ENCODE data around the gene BARHL1. TPM values are rescaled to one million over a fixed set of nuclear protein-coding genes. Genes with fewer than 3 reads are reported as not detected.

Gene BARHL1
- total RNA-seq, 1 experiment from 2014 or later, result not detected

GRCh38 chr9:132556714-132557113, 25.7 kb upstream of the BARHL1 start:
- Histone ChIP-seq H3T11ph (ENCODE audit: low read length) (no peak overlapping the region), H3K56ac (ENCODE audit: insufficient read length, low read depth, low read length) (no peak overlapping the region), H4K5ac (ENCODE audit: insufficient read length, low read depth, low read length) (no peak overlapping the region), H2AK5ac (ENCODE audit: insufficient read length, low read length) (no peak overlapping the region), H3K27me3 (ENCODE audit: insufficient read depth, low read length) (no peaks in the 10 kb centered on the region), H3K4ac (ENCODE audit: low read depth, low read length) (no peak overlapping the region), H4K91ac (ENCODE audit: insufficient read length, low read depth, low read length) (no peak overlapping the region), H2BK15ac (ENCODE audit: low read depth, low read length) (no peak overlapping the region), H3K4me2 (ENCODE audit: insufficient read depth, insufficient read length, low read length) (no peak overlapping the region), H3K9me3 (ENCODE audit: control insufficient read depth, low read depth, low read length) (no peaks in the 10 kb centered on the region), H2AFZ (ENCODE audit: low read length) (no peak overlapping the region), H3K79me1 (ENCODE audit: insufficient read depth, low read depth, low read length, poor library complexity, severe bottlenecking) (no peaks in the 10 kb centered on the region), H3K4me1 (ENCODE audit: insufficient read depth, low read length) (no peaks in the 10 kb centered on the region; the same call in 1 of the 2 replicates), H4K20me1 (ENCODE audit: control insufficient read depth, insufficient read depth, insufficient read length) (no peaks in the 10 kb centered on the region), H3K23me2 (ENCODE audit: insufficient read length, low read depth, low read length, poor library complexity, severe bottlenecking) (no peaks in the 10 kb centered on the region), H3K27ac (ENCODE audit: insufficient read length, low read depth, low read length) (no peak overlapping the region), H3K9ac (ENCODE audit: extremely low read depth, insufficient read length, low read length) (no peak overlapping the region), H2BK12ac (ENCODE audit: insufficient read length, low read depth, low read length) (no peak overlapping the region), H4K8ac (replicated peaks; ENCODE audit: insufficient read length, low read depth, low read length) (no peak overlapping the region), H2BK120ac (ENCODE audit: low read depth, low read length, poor library complexity, severe bottlenecking) (no peak overlapping the region), H3K18ac (ENCODE audit: insufficient read length, low read depth, low read length) (no peak overlapping the region), H3K79me2 (ENCODE audit: insufficient read depth, low read length) (no peaks in the 10 kb centered on the region), H2BK5ac (ENCODE audit: insufficient read length, low read length) (no peak overlapping the region), H2BK20ac (ENCODE audit: low read depth, low read length, poor library complexity, severe bottlenecking) (no peak overlapping the region), H3K23ac (ENCODE audit: insufficient read length, low read depth, low read length) (no peak overlapping the region), H3K14ac (ENCODE audit: insufficient read depth, low read length) (no peak overlapping the region)
- Mint-ChIP-seq H3K4me1 (peaks cover 9 to 33% of the 10 kb centered on the region in 2 experiments), H3K9me3 (peaks cover 9 to 10% of the 10 kb centered on the region in 2 experiments), H3K4me3 (no peak overlapping the region), H3K36me3 (ENCODE audit: insufficient read depth in 1 of 3, low read depth in 3 of 3) (peaks cover 0 to 8% (median 6%) of the 10 kb centered on the region in 3 experiments; a peak in 6 of 7 replicates), H3K27me3 (ENCODE audit: low read depth) (peaks cover 14% of the 10 kb centered on the region), H3K27ac (no peak overlapping the region)
- DNase-seq, result no peak
- TF ChIP-seq CTCF (conservative IDR thresholded peaks at IDR 0.05), result no peak
- WGBS (ENCODE audit: extremely low coverage, insufficient read length, low lambda C conversion rate), result no CpG with 5 or more reads among the region's 26 CpGs
